Esophagus squamous epithelium (tissue), 4 donors: ENCODE measurements around the gene NBPF20.

Experiments
- CTCF ChIP-seq, 6 experiments: fragments of 450-650 bp in 4 of 6; fragments of 200-600 bp in 2 of 6; sonication (generic) in 2 of 6; IDR thresholded peaks; one replicate each; pipeline ENCODE4 v1.5.1; 2016 to 2019; ENCODE audit warnings: antibody characterized with exemption in 6 of 6, mild to moderate bottlenecking in 4 of 6, moderate library complexity in 4 of 6
- POLR2A ChIP-seq, 4 donors: fragments of 450-650 bp; IDR thresholded peaks; one replicate each; pipeline ENCODE4 v1.6.1; 2017; ENCODE audit warnings: antibody characterized with exemption in 4 of 4, mild to moderate bottlenecking in 4 of 4, moderate library complexity in 3 of 4

- peak in 2 of 4 donors; percentile 36 to 63 for TF ChIP-seq POLR2A (IDR thresholded peaks at IDR 0.05)
- peak in 1 of 6 experiments; percentile 40 for TF ChIP-seq CTCF (IDR thresholded peaks at IDR 0.05)
Observed at GRCh38 chr1:145425436-145426029, at the start of gene NBPF20.
